ENCODE measurements around the gene HSPA9. TPM values are rescaled to one million over a fixed set of nuclear protein-coding genes. Genes with fewer than 3 reads are reported as not detected.

HSPA9 gene
- total and polyA plus RNA-seq, 3 experiments from 2014 or later = 171 to 498 (median 468) TPM

GRCh38 chr5:138542956-138543729 is 32.1 kb downstream of the HSPA9 start, which contains the start of gene ETF1:
Gene ETF1, minus strand, starts transcription at chr5:138543236. Its CDS starts 318 bp downstream, at chr5:138542918.
- no peaks in the 10 kb centered on the region for H3K36me3 ChIP-seq (ENCODE audit: insufficient read depth, low read length)
- H3K27me3 Mint-ChIP-seq = no peaks in the 10 kb centered on the region
- H3K4me3 Mint-ChIP-seq = peak within 1 kb of the TSS; percentile 96 to 100 (median 98)
- ChIA-PET POLR2A (interaction anchor here (0.8 to 2.9 kb wide), 13 partner anchors 10 to 799 kb away, joined by 3 to 60 read pairs (median 8); partner anchors contain the start of genes BRD8, EGR1, FAM53C and HSPA9), CTCF (interaction anchor here (0.6 to 2.6 kb wide), 13 partner anchors 8 to 789 kb away, joined by 3 to 26 read pairs (median 5); partner anchors contain the start of genes EGR1, HSPA9 and KDM3B)
- H3K4me1 Mint-ChIP-seq = peaks cover 71 to 94% (median 75%) of the 10 kb centered on the region in 3 donors
- peak within 1 kb of the TSS; percentile 99 to 100 (median 100) for H3K27ac Mint-ChIP-seq
- H3K27me3 ChIP-seq (ENCODE audit: insufficient read depth, low read length, poor library complexity, severe bottlenecking) = no peaks in the 10 kb centered on the region
- no peaks in the 10 kb centered on the region for H3K9me3 ChIP-seq (ENCODE audit: low read length)
- no peaks in the 10 kb centered on the region for H3K9me3 Mint-ChIP-seq
- H3K4me1 ChIP-seq (ENCODE audit: insufficient read depth, low read length) = peaks cover 75% of the 10 kb centered on the region
- H3K36me3 Mint-ChIP-seq = peaks cover 0 to 43% (median 1%) of the 10 kb centered on the region in 3 donors
- H3K27ac ChIP-seq (ENCODE audit: low read depth, low read length) = peak within 1 kb of the TSS; percentile 99
- peak within 1 kb of the TSS; percentile 89 for H3K4me3 ChIP-seq (ENCODE audit: low read length)
- peak; percentile 99 to 100 (median 100) for DNase-seq

GRCh38 chr5:138542180-138542955 is 32.8 kb downstream of the HSPA9 start:
- peak in 3 of 5 donors; percentile 7 to 57 (median 9) for DNase-seq
- Mint-ChIP-seq H3K36me3 (peaks cover 0 to 40% (median 1%) of the 10 kb centered on the region in 3 donors), H3K4me3 (peak overlapping the region; percentile 96 to 100 (median 98)), H3K4me1 (peaks cover 66 to 87% (median 70%) of the 10 kb centered on the region in 3 donors), H3K27me3 (no peaks in the 10 kb centered on the region), H3K9me3 (no peaks in the 10 kb centered on the region), H3K27ac (peak overlapping the region; percentile 99 to 100 (median 100))
- Histone ChIP-seq H3K36me3 (ENCODE audit: insufficient read depth, low read length) (no peaks in the 10 kb centered on the region), H3K27me3 (ENCODE audit: insufficient read depth, low read length, poor library complexity, severe bottlenecking) (no peaks in the 10 kb centered on the region), H3K4me1 (ENCODE audit: insufficient read depth, low read length) (peaks cover 68% of the 10 kb centered on the region), H3K4me3 (ENCODE audit: low read length) (peak overlapping the region; percentile 69), H3K27ac (ENCODE audit: low read depth, low read length) (peak overlapping the region; percentile 99), H3K9me3 (ENCODE audit: low read length) (no peaks in the 10 kb centered on the region)
- POLR2A ChIA-PET = interaction anchor here (0.6 to 2.9 kb wide), 12 partner anchors 10 to 1991 kb away, joined by 3 to 60 read pairs (median 8); partner anchors contain the start of genes BRD8, EGR1, FAM53C and HSPA9
- CTCF ChIA-PET = interaction anchor here (0.8 to 2.6 kb wide), 11 partner anchors 9 to 190 kb away, joined by 3 to 26 read pairs (median 5); partner anchors contain the start of genes EGR1, HSPA9 and KDM3B

- DNase-seq = no peak
- H3K36me3 Mint-ChIP-seq = peaks cover 0 to 45% (median 1%) of the 10 kb centered on the region in 3 donors
- H3K9me3 Mint-ChIP-seq = no peaks in the 10 kb centered on the region
- Histone ChIP-seq H3K27me3 (ENCODE audit: insufficient read depth, low read length, poor library complexity, severe bottlenecking) (no peaks in the 10 kb centered on the region), H3K4me3 (ENCODE audit: low read length) (peak overlapping the region; percentile 69), H3K36me3 (ENCODE audit: insufficient read depth, low read length) (peaks cover 1% of the 10 kb centered on the region), H3K9me3 (ENCODE audit: low read length) (no peaks in the 10 kb centered on the region), H3K27ac (ENCODE audit: low read depth, low read length) (peak overlapping the region; percentile 99), H3K4me1 (ENCODE audit: insufficient read depth, low read length) (peaks cover 66% of the 10 kb centered on the region)
- peak overlapping the region; percentile 97 to 100 (median 100) for H3K27ac Mint-ChIP-seq
- H3K27me3 Mint-ChIP-seq = no peaks in the 10 kb centered on the region
- H3K4me1 Mint-ChIP-seq = peaks cover 72 to 88% (median 77%) of the 10 kb centered on the region in 3 donors
- ChIA-PET POLR2A (interaction anchor here (2.6 to 2.9 kb wide), 2 partner anchors 11 to 34 kb away, joined by 9 to 60 read pairs; partner anchors contain the start of gene HSPA9), CTCF (interaction anchor here (0.8 to 2.6 kb wide), 5 partner anchors 10 to 189 kb away, joined by 3 to 17 read pairs (median 5); partner anchors contain the start of genes EGR1 and KDM3B)
- peak overlapping the region; percentile 96 to 100 (median 98) for H3K4me3 Mint-ChIP-seq
Measured at GRCh38 chr5:138541511-138542179, 33.6 kb downstream of the HSPA9 start.

- Histone ChIP-seq H3K27me3 (ENCODE audit: insufficient read depth, low read length, poor library complexity, severe bottlenecking) (no peaks in the 10 kb centered on the region), H3K4me1 (ENCODE audit: insufficient read depth, low read length) (peaks cover 56% of the 10 kb centered on the region), H3K9me3 (ENCODE audit: low read length) (no peaks in the 10 kb centered on the region), H3K36me3 (ENCODE audit: insufficient read depth, low read length) (peaks cover 4% of the 10 kb centered on the region), H3K27ac (ENCODE audit: low read depth, low read length) (no peak overlapping the region), H3K4me3 (ENCODE audit: low read length) (no peak overlapping the region)
- CTCF ChIA-PET = no interaction called here
- POLR2A ChIA-PET = interaction anchor here (0.6 kb wide), 1 partner anchor 510 kb away, joined by 3 read pairs; no protein-coding TSS in a partner anchor
- DNase-seq = no peak
- Mint-ChIP-seq H3K4me1 (peaks cover 69 to 81% (median 76%) of the 10 kb centered on the region in 3 donors), H3K27ac (peak overlapping the region in 2 of 8 donors; percentile 11 to 100), H3K9me3 (no peaks in the 10 kb centered on the region), H3K36me3 (peaks cover 0 to 52% (median 3%) of the 10 kb centered on the region in 3 donors), H3K27me3 (no peaks in the 10 kb centered on the region), H3K4me3 (peak overlapping the region in 3 of 7 donors; percentile 33 to 98 (median 41))
Measured at GRCh38 chr5:138539791-138540190, 35.4 kb downstream of the HSPA9 start.

- Histone ChIP-seq H3K27ac (ENCODE audit: low read depth, low read length) (peak overlapping the region; percentile 41), H3K4me1 (ENCODE audit: insufficient read depth, low read length) (peaks cover 49% of the 10 kb centered on the region)
Measured at GRCh38 chr5:138538943-138539627, 36.1 kb downstream of the HSPA9 start.

GRCh38 chr5:138536665-138537315 is 38.4 kb downstream of the HSPA9 start:
- Mint-ChIP-seq H3K36me3 (peaks cover 0 to 59% (median 4%) of the 10 kb centered on the region in 3 donors), H3K4me1 (peaks cover 70 to 88% (median 83%) of the 10 kb centered on the region in 3 donors), H3K27me3 (no peaks in the 10 kb centered on the region), H3K4me3 (peak overlapping the region in 1 of 7 donors; percentile 28), H3K9me3 (no peaks in the 10 kb centered on the region), H3K27ac (peak overlapping the region in 7 of 8 donors; percentile 1 to 91 (median 18))
- CTCF ChIA-PET = interaction anchor here (1.5 kb wide), 1 partner anchor 33 kb away, joined by 3 read pairs; no protein-coding TSS in a partner anchor
- peaks cover 41% of the 10 kb centered on the region for H3K4me1 ChIP-seq (ENCODE audit: insufficient read depth, low read length)
- H3K36me3 ChIP-seq (ENCODE audit: insufficient read depth, low read length) = peaks cover 4% of the 10 kb centered on the region
- H3K27me3 ChIP-seq (ENCODE audit: insufficient read depth, low read length, poor library complexity, severe bottlenecking) = no peaks in the 10 kb centered on the region
- no peaks in the 10 kb centered on the region for H3K9me3 ChIP-seq (ENCODE audit: low read length)
- peak in 1 of 5 donors; percentile 20 for DNase-seq
- POLR2A ChIA-PET = no interaction called here
- H3K4me3 ChIP-seq (ENCODE audit: low read length) = no peak overlapping the region
- no peak overlapping the region for H3K27ac ChIP-seq (ENCODE audit: low read depth, low read length)

More at GRCh38 chr5:138538943-138539627, 36.1 kb downstream of the HSPA9 start:
- H3K27me3 ChIP-seq (ENCODE audit: insufficient read depth, low read length, poor library complexity, severe bottlenecking) = no peaks in the 10 kb centered on the region
- H3K4me3 Mint-ChIP-seq = no peak overlapping the region
- ChIA-PET CTCF (no interaction called here), POLR2A (interaction anchor here (0.6 kb wide), 1 partner anchor 509 kb away, joined by 3 read pairs; no protein-coding TSS in a partner anchor)
- peak overlapping the region in 3 of 8 donors; percentile 3 to 100 (median 23) for H3K27ac Mint-ChIP-seq
- DNase-seq = no peak
- no peaks in the 10 kb centered on the region for H3K27me3 Mint-ChIP-seq
- H3K4me3 ChIP-seq (ENCODE audit: low read length) = no peak overlapping the region
- H3K36me3 ChIP-seq (ENCODE audit: insufficient read depth, low read length) = peaks cover 4% of the 10 kb centered on the region
- peaks cover 0 to 55% (median 3%) of the 10 kb centered on the region in 3 donors for H3K36me3 Mint-ChIP-seq
- H3K4me1 Mint-ChIP-seq = peaks cover 68 to 81% (median 76%) of the 10 kb centered on the region in 3 donors
- H3K9me3 Mint-ChIP-seq = no peaks in the 10 kb centered on the region
- H3K9me3 ChIP-seq (ENCODE audit: low read length) = no peaks in the 10 kb centered on the region

Data from CD8-positive, alpha-beta memory T cell (primary cell).